Caco-2 (cell line): ENCODE data around the gene MS4A8. TPM values are rescaled to one million over a fixed set of nuclear protein-coding genes. Genes with fewer than 3 reads are reported as not detected.

ENCODE experiments used
- BruUV-seq: library from RNA; stranded (reverse); fragments of 400-500 nt; replicated peaks from 2 replicates; lab custom pipeline; 2021; lab: Mats Ljungman, UMichigan
- CTCF ChIA-PET: fragments of 300-600 bp; sonication (Branson Sonifier 250); formaldehyde crosslinking; loops from one replicate; lab custom pipeline; 2022; ENCODE audit warnings: antibody characterized with exemption; lab: Charles Lee
- POLR2A ChIA-PET: fragments of 300-600 bp; sonication (Branson Sonifier 250); formaldehyde crosslinking; loops from one replicate; lab custom pipeline; 2022; ENCODE audit warnings: antibody characterized with exemption; lab: Charles Lee
- DNase-seq, 2 experiments: peaks; one replicate each; pipeline versions ENCODE4 v3.0.0 to v3.0.0-alpha.2; 2020 to 2022
- H3K27me3 ChIP-seq: replicated peaks from 2 replicates; pipeline ENCODE4 v1.6.0; 2011; ENCODE audit warnings: low read length; ENCODE audit not compliant: control insufficient read depth, insufficient read depth
- H3K36me3 ChIP-seq: 2 replicates; pipeline ENCODE4 v1.5.1; 2011; ENCODE audit warnings: low read length; ENCODE audit not compliant: control insufficient read depth, insufficient read depth
- H3K4me1 ChIP-seq: fragments of 250-450 bp; sonication (Bioruptor Pico); 2 replicates; pipeline ENCODE4 v1.5.1; 2020; ENCODE audit warnings: mild to moderate bottlenecking
- H3K4me3 ChIP-seq: 2 replicates; pipeline ENCODE4 v1.5.1; 2011; ENCODE audit warnings: low read depth, mild to moderate bottlenecking, control low read depth, low read length
- H3K9me3 ChIP-seq: fragments of 250-450 bp; sonication (Bioruptor Pico); 2 replicates; pipeline ENCODE4 v1.5.1; 2020; ENCODE audit warnings: mild to moderate bottlenecking, moderate library complexity
- H3K27ac Mint-ChIP-seq: one replicate; pipeline ENCODE4 v1.8.0; 2022; ENCODE audit warnings: mixed read lengths; ENCODE audit not compliant: unreplicated experiment
- H3K27me3 Mint-ChIP-seq: one replicate; pipeline ENCODE4 v1.8.0; 2022; ENCODE audit warnings: mixed read lengths; ENCODE audit not compliant: insufficient read depth, unreplicated experiment
- H3K36me3 Mint-ChIP-seq: one replicate; pipeline ENCODE4 v1.8.0; 2022; ENCODE audit warnings: mild to moderate bottlenecking, mixed read lengths; ENCODE audit not compliant: insufficient read depth, unreplicated experiment
- H3K4me1 Mint-ChIP-seq: one replicate; pipeline ENCODE4 v1.8.0; 2022; ENCODE audit warnings: low read depth, mixed read lengths; ENCODE audit not compliant: unreplicated experiment
- H3K4me3 Mint-ChIP-seq: one replicate; pipeline ENCODE4 v1.8.0; 2022; ENCODE audit warnings: mild to moderate bottlenecking, moderate library complexity, mixed read lengths; ENCODE audit not compliant: unreplicated experiment
- H3K9me3 Mint-ChIP-seq: one replicate; pipeline ENCODE4 v1.8.0; 2022; ENCODE audit warnings: mixed read lengths; ENCODE audit not compliant: unreplicated experiment
- intact Hi-C: fragments of 100-400 bp; cut with micrococcal nuclease; formaldehyde crosslinking; loops from one replicate; pipeline ENCODE4 v1.10.0; 2022; ENCODE audit not compliant: unreplicated experiment
- total RNA-seq: library from RNA; stranded (reverse); gene quantifications from 2 replicates; pipeline ENCODE4 v1.2.3, GENCODE V29; 2022
- TF ChIP-seq, protein P1 (sequence below), 2 experiments: fragments of 200-600 bp in 1 of 2; IDR thresholded peaks; 1 replicate in 1 of 2; 2 replicates in 1 of 2; pipeline versions ENCODE4 v1.5.1 to v1.8.0; 2011 to 2022; ENCODE audit warnings: antibody characterized with exemption in 1 of 2, control low read depth in 1 of 2, inconsistent platforms in 1 of 2, low read depth in 1 of 2, low read length in 1 of 2, mild to moderate bottlenecking in 1 of 2, moderate library complexity in 1 of 2; ENCODE audit not compliant: insufficient read depth in 1 of 2, severe bottlenecking in 1 of 2, unreplicated experiment in 1 of 2

The MS4A8 gene
- total RNA-seq, 1 experiment from 2014 or later: not detected

DNA sequence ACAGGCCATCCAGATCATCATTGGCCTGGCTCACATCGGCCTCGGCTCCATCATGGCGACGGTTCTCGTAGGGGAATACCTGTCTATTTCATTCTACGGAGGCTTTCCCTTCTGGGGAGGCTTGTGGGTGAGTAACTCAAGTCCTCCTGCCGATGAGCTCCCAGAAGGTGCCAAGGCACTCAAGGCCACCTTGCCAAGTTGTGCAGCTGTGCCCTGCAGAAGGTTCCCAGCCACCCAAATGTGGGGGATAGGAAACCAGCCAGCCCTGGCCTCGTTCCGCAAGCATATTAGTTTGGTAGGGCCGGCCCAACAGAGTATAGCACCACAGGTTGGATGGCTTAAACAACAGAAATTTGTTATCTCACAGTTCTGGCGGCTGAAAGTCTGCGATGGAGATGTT lies 4.0 kb downstream of the MS4A8 start:
- CTCF ChIA-PET: no interaction called here
- peaks cover 7% of the 10 kb centered on the region for H3K4me1 Mint-ChIP-seq
- POLR2A ChIA-PET: no interaction called here
- no peaks in the 10 kb centered on the region for H3K27me3 Mint-ChIP-seq
- H3K36me3 ChIP-seq: no peaks in the 10 kb centered on the region
- H3K9me3 Mint-ChIP-seq: no peaks in the 10 kb centered on the region
- no peaks in the 10 kb centered on the region for H3K9me3 ChIP-seq
- no peak for DNase-seq
- H3K27me3 ChIP-seq: no peaks in the 10 kb centered on the region
- no peaks in the 10 kb centered on the region for H3K36me3 Mint-ChIP-seq
- TF ChIP-seq, protein P1, sequence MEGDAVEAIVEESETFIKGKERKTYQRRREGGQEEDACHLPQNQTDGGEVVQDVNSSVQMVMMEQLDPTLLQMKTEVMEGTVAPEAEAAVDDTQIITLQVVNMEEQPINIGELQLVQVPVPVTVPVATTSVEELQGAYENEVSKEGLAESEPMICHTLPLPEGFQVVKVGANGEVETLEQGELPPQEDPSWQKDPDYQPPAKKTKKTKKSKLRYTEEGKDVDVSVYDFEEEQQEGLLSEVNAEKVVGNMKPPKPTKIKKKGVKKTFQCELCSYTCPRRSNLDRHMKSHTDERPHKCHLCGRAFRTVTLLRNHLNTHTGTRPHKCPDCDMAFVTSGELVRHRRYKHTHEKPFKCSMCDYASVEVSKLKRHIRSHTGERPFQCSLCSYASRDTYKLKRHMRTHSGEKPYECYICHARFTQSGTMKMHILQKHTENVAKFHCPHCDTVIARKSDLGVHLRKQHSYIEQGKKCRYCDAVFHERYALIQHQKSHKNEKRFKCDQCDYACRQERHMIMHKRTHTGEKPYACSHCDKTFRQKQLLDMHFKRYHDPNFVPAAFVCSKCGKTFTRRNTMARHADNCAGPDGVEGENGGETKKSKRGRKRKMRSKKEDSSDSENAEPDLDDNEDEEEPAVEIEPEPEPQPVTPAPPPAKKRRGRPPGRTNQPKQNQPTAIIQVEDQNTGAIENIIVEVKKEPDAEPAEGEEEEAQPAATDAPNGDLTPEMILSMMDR (IDR thresholded peaks at IDR 0.05; ENCODE audit: insufficient read depth in 1 of 2, low read depth in 1 of 2, low read length in 1 of 2, severe bottlenecking in 1 of 2, unreplicated experiment in 1 of 2): no peak
- H3K4me3 ChIP-seq: no peak overlapping the region
- no peak overlapping the region for H3K27ac Mint-ChIP-seq
- no peaks in the 10 kb centered on the region for H3K4me1 ChIP-seq
- H3K4me3 Mint-ChIP-seq: no peak overlapping the region
- BruUV-seq: no TSS peak
- intact Hi-C loops: loop anchor here (1.0 kb wide), 1 partner anchor 8 kb away; no protein-coding TSS in a partner anchor

DNA sequence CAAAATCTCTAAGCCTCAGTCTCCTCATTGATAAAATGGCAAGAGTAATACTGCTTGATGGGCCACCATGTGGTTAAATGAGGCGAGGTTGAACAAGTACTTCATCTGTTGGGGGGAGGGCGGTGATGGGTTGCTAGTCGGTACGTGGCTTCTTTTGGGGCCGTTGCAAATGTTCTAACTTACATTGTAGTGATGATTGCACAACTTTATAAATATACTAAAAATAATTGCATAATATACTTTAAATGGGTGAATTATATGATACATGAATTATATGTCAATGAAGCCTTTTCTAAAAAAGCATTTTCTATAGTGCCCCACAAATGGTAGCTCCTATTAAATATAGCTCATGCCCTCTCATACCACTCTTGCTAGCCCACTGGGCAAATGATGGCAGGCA lies 6.5 kb downstream of the MS4A8 start:
- Mint-ChIP-seq H3K4me1 (peaks cover 7% of the 10 kb centered on the region), H3K36me3 (no peaks in the 10 kb centered on the region), H3K27ac (no peak overlapping the region), H3K4me3 (no peak overlapping the region), H3K27me3 (no peaks in the 10 kb centered on the region), H3K9me3 (no peaks in the 10 kb centered on the region)
- Histone ChIP-seq H3K9me3 (0 out of 2 replicates have a peak, but pooled peaks cover 5% of the 10 kb centered on the region), H3K36me3 (no peaks in the 10 kb centered on the region), H3K4me3 (no peak overlapping the region), H3K27me3 (no peaks in the 10 kb centered on the region), H3K4me1 (peaks cover 23% of the 10 kb centered on the region)
- POLR2A ChIA-PET: no interaction called here
- CTCF ChIA-PET: no interaction called here
- TF ChIP-seq, protein P1 (IDR thresholded peaks at IDR 0.05; ENCODE audit: insufficient read depth in 1 of 2, low read depth in 1 of 2, low read length in 1 of 2, severe bottlenecking in 1 of 2, unreplicated experiment in 1 of 2): no peak
- intact Hi-C loops: no loop called here
- DNase-seq: no peak
- no TSS peak for BruUV-seq

DNA sequence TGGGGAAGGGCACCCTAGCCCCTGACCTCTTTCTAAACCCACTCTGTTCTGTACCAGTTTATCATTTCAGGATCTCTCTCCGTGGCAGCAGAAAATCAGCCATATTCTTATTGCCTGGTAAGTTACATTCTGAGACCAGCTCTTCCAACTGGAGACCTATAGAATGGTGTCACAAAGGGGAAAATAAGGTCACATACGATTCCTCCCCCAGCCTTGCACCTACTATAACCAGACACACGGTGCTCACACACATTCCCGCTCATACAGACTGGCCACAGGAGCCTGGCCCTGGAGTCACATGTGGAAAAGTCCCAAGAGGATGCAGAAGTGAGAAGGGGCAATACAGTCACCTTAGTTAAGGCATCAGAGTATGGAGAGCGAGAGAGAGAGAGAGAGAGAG lies 7.5 kb downstream of the MS4A8 start:
- H3K9me3 Mint-ChIP-seq: no peaks in the 10 kb centered on the region
- no peaks in the 10 kb centered on the region for H3K27me3 Mint-ChIP-seq
- H3K36me3 Mint-ChIP-seq: no peaks in the 10 kb centered on the region
- TF ChIP-seq, protein P1 (IDR thresholded peaks at IDR 0.05; ENCODE audit: insufficient read depth in 1 of 2, low read depth in 1 of 2, low read length in 1 of 2, severe bottlenecking in 1 of 2, unreplicated experiment in 1 of 2): no peak
- H3K9me3 ChIP-seq: 0 out of 2 replicates have a peak, but pooled peaks cover 6% of the 10 kb centered on the region
- H3K4me3 ChIP-seq: no peak overlapping the region
- intact Hi-C loops: no loop called here
- peaks cover 7% of the 10 kb centered on the region for H3K4me1 Mint-ChIP-seq
- H3K36me3 ChIP-seq: no peaks in the 10 kb centered on the region
- H3K27me3 ChIP-seq: no peaks in the 10 kb centered on the region
- no TSS peak for BruUV-seq
- CTCF ChIA-PET: interaction anchor here (0.7 to 0.8 kb wide), 3 partner anchors 62 to 240 kb away, joined by 3 to 6 read pairs (median 5); no protein-coding TSS in a partner anchor
- POLR2A ChIA-PET: interaction anchor here (0.6 kb wide), 1 partner anchor 335 kb away, joined by 4 read pairs; no protein-coding TSS in a partner anchor
- no peak overlapping the region for H3K4me3 Mint-ChIP-seq
- no peak for DNase-seq
- no peak overlapping the region for H3K27ac Mint-ChIP-seq
- H3K4me1 ChIP-seq: peaks cover 31% of the 10 kb centered on the region
